GM19035 (cell line): ENCODE data around the gene IQCE.

ENCODE experiments used
- ATAC-seq: cut with Tn5 transposase; IDR thresholded peaks from one replicate; pipeline ENCODE4 v1.9.1; 2021; ENCODE audit not compliant: unreplicated experiment

The IQCE gene

DNA sequence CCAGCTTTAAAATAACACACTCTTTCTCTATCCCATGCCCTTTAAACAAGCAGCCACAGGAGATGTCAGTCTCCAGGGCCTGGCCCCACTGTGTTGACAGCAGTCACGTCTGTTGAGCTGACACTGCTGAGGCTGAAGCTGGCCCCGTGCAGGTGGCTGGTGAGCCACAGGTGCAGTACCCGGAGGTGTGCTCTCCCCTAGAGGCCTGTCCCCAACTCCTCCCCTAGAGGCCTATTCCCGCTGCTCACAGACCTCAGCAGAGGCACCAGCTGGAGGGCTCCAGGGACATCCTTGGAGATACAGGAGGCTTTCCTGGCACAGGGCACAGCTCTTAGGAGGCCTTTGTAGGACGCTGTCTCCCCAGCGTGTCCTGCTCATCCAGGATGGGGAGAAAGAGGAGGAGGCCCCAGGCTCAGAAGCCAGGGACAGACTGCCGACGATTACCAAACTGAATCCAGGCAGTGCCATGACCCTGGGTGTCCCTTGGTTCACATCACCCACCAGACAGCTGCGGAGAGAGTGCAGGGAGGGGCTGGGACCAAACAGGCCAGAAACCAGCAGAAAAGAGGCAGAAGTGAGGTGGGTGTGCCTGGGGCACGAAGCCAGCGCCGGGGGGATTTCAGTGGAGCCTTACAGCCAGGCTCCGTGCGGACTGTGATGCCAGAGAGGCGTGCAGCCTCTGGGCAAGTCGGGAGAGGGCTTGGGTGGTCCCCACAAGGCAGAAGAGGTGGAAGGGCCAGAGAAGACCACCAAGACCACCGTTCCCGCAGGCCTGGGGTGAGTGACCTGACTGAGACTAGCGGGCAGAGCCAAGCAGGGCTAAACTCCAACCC, 54.5 kb downstream of the IQCE start:
- no peak for ATAC-seq

DNA sequence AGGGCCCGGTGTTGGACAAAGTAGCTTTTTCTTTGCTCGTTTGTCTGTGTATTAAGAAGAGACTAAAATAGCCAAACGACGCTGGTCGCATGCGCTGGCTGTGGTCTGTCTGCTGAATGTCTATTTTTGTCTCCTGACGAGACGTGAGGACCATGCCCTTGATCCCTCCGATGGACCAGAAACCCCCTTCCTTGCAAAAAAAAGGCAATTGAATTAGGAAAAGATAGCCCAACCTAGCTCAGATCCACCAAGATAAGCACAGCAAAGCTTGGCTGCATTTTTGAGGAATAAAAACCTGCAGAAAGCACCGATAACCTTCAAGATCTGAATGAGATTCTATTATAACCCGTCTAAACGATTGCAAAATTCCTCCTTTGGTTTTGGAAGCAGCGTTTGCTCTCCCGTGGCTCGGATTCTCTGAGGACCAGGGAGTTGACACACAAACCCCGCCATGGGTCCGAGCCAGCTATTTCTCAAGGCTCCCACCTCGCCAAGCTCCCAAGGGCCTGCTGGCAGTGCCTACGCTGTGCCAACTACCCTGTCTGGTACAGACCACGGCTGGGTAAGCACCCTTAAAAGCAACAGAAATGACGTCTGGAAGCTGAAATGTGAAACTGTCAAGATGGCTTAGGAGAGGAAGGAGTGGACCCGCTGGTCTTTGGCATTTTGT, 55.3 kb downstream of the IQCE start:
- no peak for ATAC-seq

DNA sequence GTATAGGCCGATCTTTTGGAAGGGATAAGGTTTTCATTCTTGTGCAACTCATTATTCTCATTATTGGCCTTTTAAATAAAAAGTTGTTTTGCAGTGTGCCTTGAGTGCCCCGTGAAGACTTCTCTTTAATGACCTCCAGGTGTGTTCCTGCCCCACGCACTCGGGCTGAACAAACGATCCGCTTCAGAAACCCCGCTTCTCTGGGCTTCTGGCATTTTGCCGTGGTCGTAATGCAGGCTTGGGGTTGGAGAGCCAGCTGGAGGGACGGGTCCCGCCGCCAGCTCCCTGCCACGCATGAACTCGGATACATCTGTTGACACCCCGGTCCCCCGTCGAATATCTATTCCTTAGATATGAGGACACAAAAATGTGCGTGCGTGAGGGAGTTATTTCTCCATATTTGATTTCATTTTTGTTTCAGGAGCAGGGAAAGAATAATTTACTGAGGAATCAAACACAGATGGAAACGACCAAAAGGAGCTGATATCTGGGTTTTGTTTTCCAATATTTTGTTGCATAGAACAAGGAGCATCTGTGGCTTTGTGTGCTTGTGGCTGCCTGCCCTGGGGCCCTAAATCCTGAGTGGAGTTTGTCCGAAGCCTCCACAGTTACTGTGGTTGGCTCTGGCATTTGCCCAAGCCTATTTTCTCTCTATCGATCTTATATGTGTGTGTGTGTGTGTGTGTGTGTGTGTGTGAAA, 56.0 kb downstream of the IQCE start:
- no peak for ATAC-seq

DNA sequence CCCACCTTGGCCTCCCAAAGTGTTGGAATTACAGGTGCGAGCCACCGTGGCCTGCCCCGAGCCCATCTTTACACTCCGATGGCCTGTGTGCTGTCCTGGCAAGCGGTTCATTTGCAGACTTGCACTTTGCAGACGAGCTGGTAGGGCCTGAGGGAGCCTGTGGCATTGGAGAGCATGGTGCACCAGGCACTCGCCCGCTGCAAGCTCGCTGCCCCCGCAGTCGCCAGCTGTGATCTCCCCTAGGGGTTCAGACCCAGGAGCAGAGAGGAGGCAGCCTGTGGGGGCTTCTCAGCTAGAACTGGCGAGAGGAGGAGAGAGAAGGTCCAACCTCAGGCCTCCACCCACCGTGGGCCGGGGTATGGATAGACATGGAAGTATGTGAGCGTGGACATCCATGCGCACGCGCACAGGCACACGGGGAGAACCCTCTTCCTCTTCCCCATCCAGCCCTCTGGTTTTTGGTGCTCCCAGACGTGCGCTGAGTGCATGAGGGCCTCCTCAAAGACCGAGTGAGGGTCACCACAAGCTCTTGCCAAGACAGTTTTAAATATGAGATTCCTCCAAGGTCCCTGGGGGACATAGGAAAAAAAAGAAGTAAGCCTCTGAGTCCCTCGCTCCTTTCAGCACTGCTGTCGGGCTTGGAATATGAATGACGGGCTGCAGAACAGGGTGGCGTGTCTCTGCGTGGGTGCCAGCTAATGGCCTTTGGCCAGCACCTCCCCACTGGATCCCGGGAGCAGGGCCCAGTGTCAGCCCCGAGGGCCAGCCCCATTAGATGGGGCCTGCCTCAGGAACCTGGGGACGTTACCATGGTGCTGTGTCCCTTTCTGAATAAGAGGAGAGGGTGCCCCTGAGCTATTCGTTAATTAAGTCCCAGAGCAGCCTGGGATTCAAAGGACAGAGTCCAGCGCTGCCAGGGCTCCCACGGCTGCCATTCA, 57.9 kb downstream of the IQCE start:
- no peak for ATAC-seq

DNA sequence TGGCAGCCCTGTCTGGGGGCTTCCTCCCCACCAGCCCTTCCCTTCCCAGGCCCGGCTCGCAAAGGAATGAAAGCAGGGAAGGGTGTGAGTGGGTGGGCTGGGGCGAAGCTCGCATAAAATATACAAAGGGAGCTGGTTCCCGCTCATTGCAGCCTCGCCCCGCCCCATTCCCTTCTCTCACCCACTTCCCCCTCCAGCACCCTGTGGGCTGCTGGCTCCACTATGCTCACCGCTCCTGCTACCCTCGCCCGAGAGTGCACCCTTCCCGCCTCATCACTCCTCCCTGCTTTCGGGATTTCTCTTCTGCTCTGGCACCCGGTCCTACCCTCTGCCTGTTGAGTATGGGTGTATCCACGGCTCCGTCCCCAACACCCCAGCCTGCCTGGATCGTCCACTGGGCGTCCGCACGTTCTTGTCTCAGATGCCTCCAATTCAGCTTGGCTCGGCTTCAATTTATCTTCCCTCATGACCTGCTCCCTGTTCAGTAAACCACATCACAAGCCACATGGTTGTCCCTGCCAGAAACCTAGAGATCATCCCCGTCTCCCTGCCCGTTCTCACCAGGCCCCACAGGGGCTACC, 58.6 kb downstream of the IQCE start:
- no peak for ATAC-seq

DNA sequence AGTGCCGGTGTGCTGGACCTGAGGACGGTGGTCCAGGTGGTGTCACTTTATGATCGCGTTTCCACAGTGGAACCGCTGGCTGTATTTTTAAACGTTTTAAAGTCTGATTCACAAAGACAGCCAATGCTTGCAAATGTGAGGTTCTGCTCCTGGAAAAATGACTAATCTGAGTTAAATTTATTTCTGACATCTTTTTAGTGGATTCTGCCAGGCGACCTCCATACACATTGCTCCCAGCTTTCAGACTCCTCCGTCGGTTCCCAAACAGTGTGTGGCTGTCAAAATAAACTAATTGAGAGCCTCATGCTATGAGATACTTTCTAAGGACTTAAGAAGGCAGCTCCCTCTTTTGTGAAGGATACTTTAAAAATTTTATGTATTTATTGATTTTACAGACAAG, 60.3 kb downstream of the IQCE start:
- ATAC-seq, result no peak

DNA sequence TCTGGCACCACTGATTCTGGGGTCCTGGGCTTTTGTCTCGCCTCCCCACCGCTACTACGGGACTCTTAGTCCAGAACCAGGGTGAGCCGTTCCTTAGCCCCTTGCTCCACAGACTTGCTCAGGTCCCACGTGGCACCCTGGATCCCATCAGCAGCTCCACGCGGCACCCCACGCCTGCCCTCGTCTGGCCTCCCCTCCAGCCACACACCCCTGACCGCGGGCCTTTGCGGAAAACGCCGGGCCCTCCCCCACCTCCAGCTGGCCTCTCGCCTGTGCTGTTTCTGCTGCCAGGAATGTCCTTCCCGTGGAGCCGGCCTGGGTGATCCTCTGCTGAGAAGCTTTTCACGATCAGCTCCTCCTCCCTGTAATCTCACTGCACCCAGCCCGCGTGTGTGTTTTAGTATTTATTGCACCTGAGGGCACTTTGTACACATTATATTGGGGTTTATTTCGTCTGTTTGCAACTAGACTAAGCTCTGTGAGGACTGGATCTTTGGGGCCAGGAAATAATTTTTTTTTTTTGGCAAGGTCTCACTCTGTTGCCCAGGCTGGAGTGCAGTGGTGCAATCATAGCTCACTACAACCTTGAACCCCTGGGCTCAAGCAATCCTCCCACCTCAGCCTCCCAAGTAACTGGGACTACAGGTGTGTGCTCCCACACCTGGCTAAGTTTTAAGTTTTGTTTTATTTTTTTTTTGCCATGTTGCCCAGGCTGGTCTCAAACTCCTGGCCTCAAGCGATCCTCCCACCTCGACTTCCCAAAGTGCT, 62.5 kb downstream of the IQCE start:
- ATAC-seq, result no peak

DNA sequence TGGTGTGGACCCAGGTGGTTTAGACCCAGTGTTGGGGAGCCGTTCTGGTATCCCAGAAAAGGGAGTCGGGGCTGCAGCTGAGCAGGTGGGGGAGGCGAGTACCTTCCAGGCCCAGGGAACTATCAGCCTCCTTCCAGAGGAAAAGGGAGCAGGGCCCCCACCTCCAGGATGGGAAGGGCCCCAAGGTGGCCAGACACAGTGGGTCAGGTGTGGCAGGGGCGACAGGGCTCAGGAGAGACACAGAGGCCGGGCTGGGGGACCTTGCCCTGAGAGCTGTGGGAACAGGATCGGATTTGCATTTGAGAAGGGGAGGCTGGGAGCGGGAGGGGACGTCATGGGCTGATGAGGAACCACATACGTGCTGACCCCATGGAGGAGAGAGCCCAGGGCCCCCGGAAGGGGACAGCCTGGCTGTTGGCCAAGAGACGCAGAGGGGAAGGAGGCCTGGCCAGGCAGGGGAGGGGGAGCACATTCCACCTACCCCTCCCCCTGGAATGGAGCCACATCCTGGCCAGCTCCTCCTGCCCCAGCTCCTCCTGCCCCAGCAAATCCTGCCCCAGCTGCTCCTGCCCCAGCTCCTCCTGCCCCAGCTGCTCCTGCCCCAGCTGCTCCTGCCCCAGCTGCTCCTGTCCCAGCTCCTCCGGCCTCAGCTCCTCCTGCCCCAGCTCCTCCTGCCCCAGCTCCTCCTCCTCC, 63.3 kb downstream of the IQCE start:
- ATAC-seq, result no peak

DNA sequence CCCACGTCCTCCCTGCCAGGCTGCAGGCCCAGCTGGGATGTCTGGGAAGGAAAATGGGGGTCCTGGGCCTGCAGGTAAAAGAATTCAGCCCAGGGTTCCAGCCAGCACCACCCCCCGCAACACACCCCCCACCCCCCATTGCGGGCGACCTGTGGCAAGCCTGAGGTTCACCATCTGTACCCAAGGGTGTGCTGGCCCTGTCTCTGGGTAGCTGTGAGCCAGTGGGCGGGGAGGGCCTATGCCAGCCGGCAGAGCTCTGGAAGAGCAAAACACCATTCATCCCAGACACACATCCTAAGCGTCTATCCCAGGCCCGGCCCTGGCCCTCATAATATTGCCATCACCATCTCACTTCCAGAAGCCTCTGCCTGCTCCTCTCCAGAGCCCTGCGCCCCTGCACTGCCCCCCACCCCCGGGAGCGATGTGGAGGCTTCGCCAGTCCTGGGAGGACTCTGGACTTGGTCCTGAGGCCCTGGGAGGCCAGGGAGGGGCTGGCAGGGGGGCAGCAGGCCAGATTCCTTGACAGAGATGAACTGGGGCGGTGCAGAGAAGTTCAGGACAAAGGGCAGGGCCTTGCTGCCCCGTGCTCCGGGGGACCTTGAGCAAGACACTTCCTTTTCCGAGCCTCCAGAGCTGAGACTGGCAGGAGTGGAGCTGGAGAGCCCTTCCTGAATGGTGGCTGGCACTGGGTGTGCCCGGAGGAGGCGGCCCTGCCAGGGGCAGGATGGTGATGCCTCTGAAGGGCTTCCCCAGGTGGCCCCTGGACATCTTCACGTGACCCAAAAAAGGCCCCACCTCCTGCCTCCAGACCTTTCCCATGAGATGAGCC, 64.3 kb downstream of the IQCE start:
- ATAC-seq, result no peak

DNA sequence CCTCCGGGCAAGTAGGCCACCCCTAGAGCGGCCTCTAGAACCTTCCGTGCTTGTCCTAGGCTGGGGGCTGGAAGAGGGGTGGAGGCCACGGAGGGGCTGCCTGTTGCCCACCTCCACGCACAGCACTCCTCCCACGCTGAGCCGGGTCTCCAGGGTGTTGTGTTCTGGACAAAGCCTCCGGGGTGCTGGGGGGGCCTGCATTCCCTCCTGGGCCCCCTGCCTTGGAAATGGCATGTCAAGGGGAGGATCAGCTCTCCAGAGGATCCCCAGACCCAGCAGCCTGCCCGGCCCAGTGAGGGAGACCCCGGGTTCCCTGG, 64.9 kb downstream of the IQCE start:
- no peak for ATAC-seq

DNA sequence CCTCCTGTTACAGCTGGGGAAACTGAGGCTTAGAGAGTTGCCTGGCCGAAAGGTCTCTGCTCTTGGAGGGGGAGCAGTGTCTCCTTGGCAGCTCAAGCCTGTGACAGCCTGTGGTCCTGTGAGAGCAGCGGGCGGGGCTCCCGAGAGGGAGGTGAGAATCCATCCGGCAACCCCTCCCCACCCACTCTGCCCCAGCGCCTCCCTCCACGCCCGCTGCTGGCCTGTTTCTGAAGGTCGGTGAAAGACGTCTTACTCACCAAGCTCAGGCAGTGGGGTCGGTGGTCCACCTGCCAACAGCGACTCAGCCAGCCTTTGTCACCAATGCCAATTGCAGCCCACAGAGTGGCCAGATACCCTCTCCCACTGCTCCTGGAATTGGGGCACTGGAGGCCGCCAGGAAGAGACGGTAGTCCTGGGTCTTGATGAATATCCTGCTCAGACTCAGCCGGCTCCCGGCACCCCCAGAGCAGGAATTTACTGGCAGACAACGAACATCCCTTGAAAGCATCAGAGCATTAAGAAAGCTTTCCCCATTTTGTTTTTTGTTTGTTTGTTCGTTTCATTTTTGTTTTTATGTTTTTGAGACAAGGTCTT, 65.6 kb downstream of the IQCE start:
- ATAC-seq, result no peak

DNA sequence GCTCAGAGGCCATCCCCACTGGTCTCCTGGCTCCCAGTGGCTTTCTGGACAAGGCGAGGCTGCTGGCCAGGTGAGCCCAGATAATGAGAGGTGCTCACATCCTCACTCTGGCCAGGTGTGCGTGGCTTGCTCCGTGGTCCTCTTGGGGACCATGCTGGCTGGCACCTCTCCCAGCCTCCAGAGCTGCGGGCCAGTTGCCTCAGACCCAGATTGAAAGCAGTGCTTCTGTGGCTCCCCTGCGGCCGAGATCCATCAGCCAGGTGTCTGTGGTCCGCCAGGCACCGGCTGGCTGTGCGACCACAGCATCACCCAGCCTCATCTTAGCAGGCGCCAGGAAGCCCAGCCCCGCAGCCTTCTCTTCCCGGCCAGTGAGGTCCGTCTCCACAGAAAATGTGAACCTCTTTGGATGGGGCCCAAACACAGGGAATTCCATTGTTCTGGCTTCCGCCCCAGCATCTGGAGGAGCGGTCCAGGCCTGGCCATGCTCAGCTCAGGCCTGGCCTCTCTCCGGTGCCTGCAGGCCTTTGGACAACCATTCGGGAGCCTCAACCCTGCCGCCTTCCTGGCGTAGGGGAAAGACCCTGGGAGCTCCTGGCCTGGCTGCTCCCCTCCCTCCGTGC, 67.8 kb downstream of the IQCE start:
- ATAC-seq, result no peak

DNA sequence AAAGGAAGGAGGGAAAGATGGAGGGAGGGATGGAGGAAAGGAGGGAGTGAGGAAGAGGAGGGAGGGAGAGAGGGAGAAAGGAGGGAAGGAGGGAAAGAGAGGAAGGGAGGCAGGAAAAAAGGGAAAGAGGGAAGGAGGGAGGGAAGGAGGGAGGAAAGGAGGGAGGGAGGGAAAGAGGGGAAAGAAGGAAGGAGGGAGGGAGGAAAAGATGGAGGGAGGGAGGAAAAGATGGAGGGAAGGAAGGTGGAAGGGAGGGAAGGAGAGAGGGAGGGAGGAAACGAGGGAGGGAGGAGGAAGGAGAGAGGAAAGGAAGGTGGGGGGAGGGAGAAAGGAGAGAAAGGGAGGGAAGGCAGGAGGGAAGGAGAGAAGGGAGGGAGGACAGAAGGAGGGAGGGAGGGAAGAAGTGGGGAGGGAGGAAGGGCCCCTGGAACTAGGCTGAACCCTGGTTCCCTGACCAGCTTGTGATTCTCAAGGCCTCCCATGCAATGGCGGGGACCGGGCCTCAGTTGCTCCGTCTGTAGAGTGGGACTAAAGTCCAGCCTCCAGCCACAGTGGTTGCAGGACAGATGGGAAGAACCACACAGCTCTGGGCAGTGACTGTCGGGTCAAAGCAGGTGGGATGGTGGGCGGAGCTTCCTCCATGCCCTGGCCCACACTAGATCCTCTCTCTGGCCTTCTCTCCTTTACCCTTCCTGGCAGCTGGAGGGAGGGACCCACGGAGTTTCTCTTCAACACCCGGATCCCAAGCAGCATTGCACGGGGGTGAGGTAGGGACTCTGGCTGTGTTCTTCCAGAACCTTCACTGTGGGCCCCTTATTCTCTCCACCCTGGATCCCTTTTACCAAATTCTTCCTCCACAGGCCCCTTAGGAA, 68.7 kb downstream of the IQCE start:
- ATAC-seq, result no peak

DNA sequence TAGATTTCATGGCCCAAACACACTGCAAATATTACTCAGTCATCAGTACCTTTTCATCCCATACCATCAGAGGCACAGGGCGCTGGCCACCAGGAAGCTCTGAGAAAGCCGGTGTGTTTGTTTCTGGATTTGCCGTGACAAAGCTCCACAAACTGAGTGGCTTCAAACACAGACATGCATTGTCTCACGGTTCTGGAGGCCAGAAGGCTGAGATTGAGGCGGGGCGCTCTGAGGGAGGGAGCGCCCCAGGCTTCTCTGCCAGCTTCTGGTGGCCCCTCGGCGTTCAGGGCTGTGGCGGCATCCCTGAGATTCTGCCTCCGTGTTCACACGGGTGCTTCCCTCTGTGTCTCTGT, 69.3 kb downstream of the IQCE start:
- no peak for ATAC-seq

DNA sequence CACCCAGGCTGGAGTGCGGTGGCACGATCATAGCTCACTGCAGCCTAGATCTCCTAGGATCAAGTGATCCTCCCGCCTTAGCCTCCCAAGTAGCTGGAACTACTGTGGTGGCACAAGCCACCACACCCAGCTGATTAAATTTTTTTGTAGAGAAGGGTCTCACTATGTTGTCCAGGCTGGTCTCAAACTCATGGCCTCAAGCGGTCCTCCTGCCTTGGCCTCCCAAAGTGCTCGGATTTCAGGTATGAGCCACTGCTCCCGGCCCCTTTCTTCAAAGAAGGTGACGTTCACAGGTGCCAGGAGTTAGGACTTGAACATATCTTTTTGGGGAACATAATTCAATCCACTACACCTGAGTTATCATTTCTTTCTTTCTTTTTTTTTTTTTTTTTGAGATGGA, 70.1 kb downstream of the IQCE start:
- ATAC-seq, result no peak

DNA sequence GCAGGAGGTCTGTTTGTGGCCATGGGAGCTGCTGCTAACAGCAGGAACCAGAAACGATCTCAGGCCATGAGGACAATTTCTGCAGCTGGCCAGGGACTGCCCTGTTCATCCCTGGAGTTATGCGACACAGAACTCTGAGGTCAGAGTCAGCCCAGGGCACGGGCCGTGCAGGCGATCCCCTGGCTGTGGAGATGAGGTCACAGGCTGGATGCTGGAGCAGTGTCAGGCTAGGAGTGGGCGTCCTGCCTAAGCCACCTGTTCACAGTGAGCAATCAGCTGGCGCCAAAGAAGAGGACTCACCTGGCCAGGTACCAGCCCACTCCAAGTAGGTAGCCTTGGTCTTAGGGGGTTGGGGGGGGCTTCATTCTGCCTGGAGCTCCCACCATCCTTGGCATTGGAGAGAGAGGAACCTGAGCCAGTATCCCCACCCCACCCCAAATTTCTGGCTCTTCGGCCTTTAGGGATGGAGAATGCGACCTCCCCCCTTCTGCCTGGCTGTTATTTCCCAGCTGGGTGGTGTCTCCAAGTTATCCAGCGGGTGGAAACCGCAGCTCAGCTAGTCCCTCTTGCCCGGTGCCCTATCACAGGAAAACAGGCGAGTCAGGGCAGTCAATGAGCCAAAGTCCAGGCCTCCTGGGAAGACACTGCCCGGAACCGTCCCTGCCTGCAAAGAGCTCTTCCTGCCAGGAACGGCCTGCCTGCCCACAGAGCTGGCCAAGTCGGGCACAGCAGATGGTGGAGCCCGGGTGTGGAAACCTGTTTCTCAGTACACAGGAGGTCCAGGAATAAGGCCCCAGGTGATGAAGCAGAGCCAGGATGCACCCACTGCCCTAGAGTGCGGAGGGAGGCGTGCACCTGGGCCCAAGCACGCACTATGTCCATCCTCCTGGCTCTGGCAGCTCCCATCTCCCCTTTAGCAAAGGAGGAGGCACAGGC, 71.2 kb downstream of the IQCE start:
- ATAC-seq, result no peak
